GM23338 (cell line): ENCODE results near the gene TIA1. TPM values are rescaled to one million over a fixed set of nuclear protein-coding genes. Genes with fewer than 3 reads are reported as not detected.
"Not testable (repeated sequence)": the region's sequence is repeated elsewhere in the genome, so short reads cannot be mapped to it uniquely, and the experiment has no call there.

Experiments
- ATAC-seq: fragments of 200-7000 bp; cut with Tn5 transposase; 3 replicates; pipeline ENCODE4 v1.9.1; 2020
- DNase-seq: peaks from one replicate; pipeline ENCODE4 v3.0.0-alpha.2; 2015; ENCODE audit warnings: low spot score
- H2AFZ ChIP-seq: fragments of 200-600 bp; sonication (generic); 2 replicates; pipeline ENCODE4 v1.8.0; 2016; ENCODE audit warnings: antibody characterized with exemption, mild to moderate bottlenecking, moderate library complexity
- H3F3A ChIP-seq: fragments of 200-600 bp; sonication (generic); replicated peaks from 2 replicates; pipeline ENCODE4 v1.8.0; 2017; ENCODE audit warnings: antibody characterized with exemption, mixed run types, low read depth
- H3K27ac ChIP-seq: fragments of 200-600 bp; sonication (generic); 2 replicates; pipeline ENCODE4 v1.6.1; 2016; ENCODE audit warnings: low read depth
- H3K27me3 ChIP-seq: fragments of 200-600 bp; sonication (generic); 2 replicates; pipeline ENCODE4 v1.8.0; 2016; ENCODE audit warnings: mild to moderate bottlenecking, mixed run types, moderate library complexity; ENCODE audit not compliant: insufficient read depth
- H3K36me3 ChIP-seq: fragments of 200-600 bp; sonication (generic); 2 replicates; pipeline ENCODE4 v1.8.0; 2016; ENCODE audit warnings: mild to moderate bottlenecking; ENCODE audit not compliant: insufficient read depth
- H3K4me1 ChIP-seq: fragments of 200-600 bp; sonication (generic); 2 replicates; pipeline ENCODE4 v1.8.0; 2016; ENCODE audit warnings: mild to moderate bottlenecking, moderate library complexity; ENCODE audit not compliant: insufficient read depth
- H3K4me2 ChIP-seq: fragments of 200-600 bp; sonication (generic); 2 replicates; pipeline ENCODE4 v1.7.1; 2017; ENCODE audit warnings: mixed run types
- H3K4me3 ChIP-seq: fragments of 200-600 bp; sonication (generic); 2 replicates; pipeline ENCODE4 v1.6.1; 2016; ENCODE audit warnings: mixed run types
- H3K79me2 ChIP-seq: fragments of 200-600 bp; sonication (generic); replicated peaks from 2 replicates; pipeline ENCODE4 v1.8.0; 2017; ENCODE audit warnings: mild to moderate bottlenecking; ENCODE audit not compliant: insufficient read depth
- H3K9me2 ChIP-seq: fragments of 200-600 bp; sonication (generic); 2 replicates; pipeline ENCODE4 v1.8.0; 2017; ENCODE audit not compliant: insufficient read depth
- H4K20me1 ChIP-seq: fragments of 200-600 bp; sonication (generic); replicated peaks from 2 replicates; pipeline ENCODE4 v1.8.0; 2017; ENCODE audit warnings: mild to moderate bottlenecking; ENCODE audit not compliant: insufficient read depth
- H3K27ac Mint-ChIP-seq: 2 replicates; pipeline ENCODE4 v1.8.0; 2020; ENCODE audit warnings: inconsistent platforms, mild to moderate bottlenecking, moderate library complexity, mixed read lengths
- H3K27me3 Mint-ChIP-seq: 3 replicates; pipeline ENCODE4 v1.8.0; 2022; ENCODE audit warnings: low read depth, mild to moderate bottlenecking, moderate library complexity, mixed read lengths, inconsistent platforms; ENCODE audit not compliant: insufficient read depth, poor library complexity
- H3K36me3 Mint-ChIP-seq: 3 replicates; pipeline ENCODE4 v1.8.0; 2021; ENCODE audit warnings: low read depth, mild to moderate bottlenecking, inconsistent platforms, moderate library complexity, mixed read lengths
- H3K4me1 Mint-ChIP-seq: 3 replicates; pipeline ENCODE4 v1.8.0; 2020; ENCODE audit warnings: mild to moderate bottlenecking, inconsistent platforms, mixed read lengths
- H3K4me3 Mint-ChIP-seq: 3 replicates; pipeline ENCODE4 v1.8.0; 2021; ENCODE audit warnings: moderate library complexity, mild to moderate bottlenecking, inconsistent platforms, mixed read lengths
- H3K9me3 Mint-ChIP-seq: 3 replicates; pipeline ENCODE4 v1.8.0; 2020; ENCODE audit warnings: moderate library complexity, mild to moderate bottlenecking, inconsistent platforms, mixed read lengths
- CREB1 ChIP-seq: fragments of 250-450 bp; sonication (Bioruptor Pico); IDR thresholded peaks from 2 replicates; pipeline ENCODE4 v1.5.0; 2020; ENCODE audit warnings: low read depth, mild to moderate bottlenecking, moderate library complexity
- EZH2phosphoT487 ChIP-seq: fragments of 200-600 bp; sonication (generic); IDR thresholded peaks from one replicate; pipeline ENCODE4 v1.8.1; 2018; ENCODE audit warnings: antibody characterized with exemption; ENCODE audit not compliant: unreplicated experiment
- NANOG ChIP-seq: IDR thresholded peaks from 2 replicates; pipeline ENCODE4 v1.6.1; 2016; ENCODE audit warnings: antibody characterized with exemption, borderline replicate concordance
- ZNF114 ChIP-seq: fragments of 250-450 bp; sonication (Bioruptor Pico); IDR thresholded peaks from 2 replicates; pipeline ENCODE4 v1.5.0; 2020; ENCODE audit warnings: mild to moderate bottlenecking, moderate library complexity
- polyA plus RNA-seq: library from polyadenylated mRNA; unstranded; fragments of >200 nt; fragmentation: Nextera tagmentation; extraction: Ambion mirVana; gene quantifications from 2 replicates; pipeline ENCODE4 v1.2.1, GENCODE V29; 2016
- total RNA-seq: library from RNA; depleted of rRNA; stranded (reverse); fragments of >200 nt; shearing (Covaris generic); gene quantifications from 2 replicates; pipeline ENCODE4 v1.2.3, GENCODE V29; 2014
- TF ChIP-seq, protein P1 (sequence below): fragments of 250-450 bp; sonication (Bioruptor Pico); IDR thresholded peaks from 2 replicates; pipeline ENCODE4 v1.5.0; 2020; ENCODE audit warnings: mild to moderate bottlenecking, moderate library complexity

Gene TIA1
- total and polyA plus RNA-seq, 2 experiments from 2014 or later = 130 to 179 TPM

DNA sequence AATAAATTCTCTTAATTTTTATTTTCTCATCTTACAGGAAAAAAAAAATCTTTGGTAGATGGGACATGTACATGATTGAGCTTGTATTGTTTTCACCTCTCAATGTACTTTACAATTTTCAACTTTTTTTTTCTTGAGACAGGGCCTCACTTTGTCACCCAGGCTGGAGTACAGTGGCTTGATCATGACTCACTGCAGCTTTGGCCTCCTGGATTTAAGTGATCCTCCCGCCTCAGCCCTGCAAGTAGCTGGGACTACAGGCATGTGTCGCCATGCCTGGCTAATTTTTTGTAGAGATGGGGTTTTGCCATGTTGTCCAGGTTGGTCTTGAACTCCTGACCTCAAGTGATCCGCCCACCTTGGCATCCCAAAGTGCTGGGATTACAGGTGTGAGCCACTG is 25.1 kb downstream of the TIA1 start:
- not testable (repeated sequence) for ATAC-seq, H3K27ac ChIP-seq, H3K27me3 Mint-ChIP-seq, H3K4me1 ChIP-seq, H3K27me3 ChIP-seq, H3K9me2 ChIP-seq, H3K9me3 Mint-ChIP-seq, H2AFZ ChIP-seq, H3K27ac Mint-ChIP-seq, H3K4me1 Mint-ChIP-seq, H3K4me2 ChIP-seq, DNase-seq, H3K4me3 ChIP-seq, H3K4me3 Mint-ChIP-seq
- H3K36me3 Mint-ChIP-seq = peaks cover 76% of the 10 kb centered on the region
- H3F3A ChIP-seq = peaks cover 19% of the 10 kb centered on the region
- H4K20me1 ChIP-seq = peaks cover 24% of the 10 kb centered on the region
- H3K36me3 ChIP-seq = peaks cover 76% of the 10 kb centered on the region
- H3K79me2 ChIP-seq = peaks cover 26% of the 10 kb centered on the region

DNA sequence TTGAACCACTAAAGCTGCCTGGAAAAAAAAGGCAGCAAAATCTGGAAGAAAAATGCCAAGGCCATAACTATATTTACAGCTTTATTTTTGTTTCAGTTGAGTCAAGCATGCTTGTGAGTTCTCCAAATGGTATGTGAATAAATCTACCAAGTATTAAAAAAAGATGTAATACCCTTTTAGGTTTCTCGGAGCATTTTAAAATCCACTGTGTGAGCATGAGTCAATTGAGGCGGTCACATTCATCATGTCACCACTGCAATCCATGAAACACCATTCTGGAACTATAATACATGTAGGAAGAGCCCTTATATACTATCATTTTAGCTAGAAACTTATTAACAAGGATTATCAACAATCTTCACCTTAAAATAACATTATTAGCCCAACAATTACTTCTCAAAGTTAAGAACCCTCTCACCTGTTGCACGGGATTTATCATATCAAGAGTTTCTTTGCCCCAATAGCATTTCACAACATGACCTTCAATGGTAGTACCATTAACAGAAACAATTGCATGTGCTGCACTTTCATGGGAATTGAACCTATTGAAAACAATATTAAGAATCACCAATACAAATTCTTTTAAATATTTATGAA is 33.4 kb downstream of the TIA1 start:
- Histone ChIP-seq H3K4me2 (no peak overlapping the region), H3K79me2 (no peaks in the 10 kb centered on the region), H4K20me1 (peaks cover 18% of the 10 kb centered on the region), H3F3A (peaks cover 11% of the 10 kb centered on the region), H3K27ac (no peak overlapping the region), H3K36me3 (peaks cover 55% of the 10 kb centered on the region), H3K9me2 (no peaks in the 10 kb centered on the region), H3K27me3 (no peaks in the 10 kb centered on the region), H3K4me1 (no peaks in the 10 kb centered on the region), H3K4me3 (no peak overlapping the region), H2AFZ (no peak overlapping the region)
- H3K27ac Mint-ChIP-seq = no peak overlapping the region
- H3K27me3 Mint-ChIP-seq = no peaks in the 10 kb centered on the region
- H3K4me1 Mint-ChIP-seq = no peaks in the 10 kb centered on the region
- no peak for DNase-seq
- ATAC-seq = no peak
- H3K4me3 Mint-ChIP-seq = no peak overlapping the region
- H3K36me3 Mint-ChIP-seq = peaks cover 82% of the 10 kb centered on the region
- no peaks in the 10 kb centered on the region for H3K9me3 Mint-ChIP-seq
- no peak for TF ChIP-seq EZH2phosphoT487
- no peak for TF ChIP-seq CREB1 (CRISPR knock-in tag)
- TF ChIP-seq ZNF114 (CRISPR knock-in tag) = no peak
- TF ChIP-seq, protein P1, sequence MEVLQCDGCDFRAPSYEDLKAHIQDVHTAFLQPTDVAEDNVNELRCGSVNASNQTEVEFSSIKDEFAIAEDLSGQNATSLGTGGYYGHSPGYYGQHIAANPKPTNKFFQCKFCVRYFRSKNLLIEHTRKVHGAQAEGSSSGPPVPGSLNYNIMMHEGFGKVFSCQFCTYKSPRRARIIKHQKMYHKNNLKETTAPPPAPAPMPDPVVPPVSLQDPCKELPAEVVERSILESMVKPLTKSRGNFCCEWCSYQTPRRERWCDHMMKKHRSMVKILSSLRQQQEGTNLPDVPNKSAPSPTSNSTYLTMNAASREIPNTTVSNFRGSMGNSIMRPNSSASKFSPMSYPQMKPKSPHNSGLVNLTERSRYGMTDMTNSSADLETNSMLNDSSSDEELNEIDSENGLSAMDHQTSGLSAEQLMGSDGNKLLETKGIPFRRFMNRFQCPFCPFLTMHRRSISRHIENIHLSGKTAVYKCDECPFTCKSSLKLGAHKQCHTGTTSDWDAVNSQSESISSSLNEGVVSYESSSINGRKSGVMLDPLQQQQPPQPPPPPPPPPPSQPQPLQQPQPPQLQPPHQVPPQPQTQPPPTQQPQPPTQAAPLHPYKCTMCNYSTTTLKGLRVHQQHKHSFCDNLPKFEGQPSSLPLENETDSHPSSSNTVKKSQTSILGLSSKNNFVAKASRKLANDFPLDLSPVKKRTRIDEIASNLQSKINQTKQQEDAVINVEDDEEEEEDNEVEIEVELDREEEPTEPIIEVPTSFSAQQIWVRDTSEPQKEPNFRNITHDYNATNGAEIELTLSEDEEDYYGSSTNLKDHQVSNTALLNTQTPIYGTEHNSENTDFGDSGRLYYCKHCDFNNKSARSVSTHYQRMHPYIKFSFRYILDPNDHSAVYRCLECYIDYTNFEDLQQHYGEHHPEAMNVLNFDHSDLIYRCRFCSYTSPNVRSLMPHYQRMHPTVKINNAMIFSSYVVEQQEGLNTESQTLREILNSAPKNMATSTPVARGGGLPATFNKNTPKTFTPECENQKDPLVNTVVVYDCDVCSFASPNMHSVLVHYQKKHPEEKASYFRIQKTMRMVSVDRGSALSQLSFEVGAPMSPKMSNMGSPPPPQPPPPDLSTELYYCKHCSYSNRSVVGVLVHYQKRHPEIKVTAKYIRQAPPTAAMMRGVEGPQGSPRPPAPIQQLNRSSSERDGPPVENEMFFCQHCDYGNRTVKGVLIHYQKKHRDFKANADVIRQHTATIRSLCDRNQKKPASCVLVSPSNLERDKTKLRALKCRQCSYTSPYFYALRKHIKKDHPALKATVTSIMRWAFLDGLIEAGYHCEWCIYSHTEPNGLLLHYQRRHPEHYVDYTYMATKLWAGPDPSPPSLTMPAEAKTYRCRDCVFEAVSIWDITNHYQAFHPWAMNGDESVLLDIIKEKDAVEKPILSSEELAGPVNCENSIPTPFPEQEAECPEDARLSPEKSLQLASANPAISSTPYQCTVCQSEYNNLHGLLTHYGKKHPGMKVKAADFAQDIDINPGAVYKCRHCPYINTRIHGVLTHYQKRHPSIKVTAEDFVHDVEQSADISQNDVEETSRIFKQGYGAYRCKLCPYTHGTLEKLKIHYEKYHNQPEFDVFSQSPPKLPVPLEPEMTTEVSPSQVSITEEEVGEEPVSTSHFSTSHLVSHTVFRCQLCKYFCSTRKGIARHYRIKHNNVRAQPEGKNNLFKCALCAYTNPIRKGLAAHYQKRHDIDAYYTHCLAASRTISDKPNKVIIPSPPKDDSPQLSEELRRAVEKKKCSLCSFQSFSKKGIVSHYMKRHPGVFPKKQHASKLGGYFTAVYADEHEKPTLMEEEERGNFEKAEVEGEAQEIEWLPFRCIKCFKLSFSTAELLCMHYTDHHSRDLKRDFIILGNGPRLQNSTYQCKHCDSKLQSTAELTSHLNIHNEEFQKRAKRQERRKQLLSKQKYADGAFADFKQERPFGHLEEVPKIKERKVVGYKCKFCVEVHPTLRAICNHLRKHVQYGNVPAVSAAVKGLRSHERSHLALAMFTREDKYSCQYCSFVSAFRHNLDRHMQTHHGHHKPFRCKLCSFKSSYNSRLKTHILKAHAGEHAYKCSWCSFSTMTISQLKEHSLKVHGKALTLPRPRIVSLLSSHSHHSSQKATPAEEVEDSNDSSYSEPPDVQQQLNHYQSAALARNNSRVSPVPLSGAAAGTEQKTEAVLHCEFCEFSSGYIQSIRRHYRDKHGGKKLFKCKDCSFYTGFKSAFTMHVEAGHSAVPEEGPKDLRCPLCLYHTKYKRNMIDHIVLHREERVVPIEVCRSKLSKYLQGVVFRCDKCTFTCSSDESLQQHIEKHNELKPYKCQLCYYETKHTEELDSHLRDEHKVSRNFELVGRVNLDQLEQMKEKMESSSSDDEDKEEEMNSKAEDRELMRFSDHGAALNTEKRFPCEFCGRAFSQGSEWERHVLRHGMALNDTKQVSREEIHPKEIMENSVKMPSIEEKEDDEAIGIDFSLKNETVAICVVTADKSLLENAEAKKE (CRISPR knock-in tag) = no peak
- no peak for TF ChIP-seq NANOG
